ENCODE data around the gene TENT4A. TPM values are rescaled to one million over a fixed set of nuclear protein-coding genes. Genes with fewer than 3 reads are reported as not detected.

Gene TENT4A
- total and polyA plus RNA-seq, 10 of the 15 experiments (the other 5 are each of a cell fraction or from before 2014, with no cell fraction given), result 1.4 to 30.6 (median 12.5) TPM

DNA sequence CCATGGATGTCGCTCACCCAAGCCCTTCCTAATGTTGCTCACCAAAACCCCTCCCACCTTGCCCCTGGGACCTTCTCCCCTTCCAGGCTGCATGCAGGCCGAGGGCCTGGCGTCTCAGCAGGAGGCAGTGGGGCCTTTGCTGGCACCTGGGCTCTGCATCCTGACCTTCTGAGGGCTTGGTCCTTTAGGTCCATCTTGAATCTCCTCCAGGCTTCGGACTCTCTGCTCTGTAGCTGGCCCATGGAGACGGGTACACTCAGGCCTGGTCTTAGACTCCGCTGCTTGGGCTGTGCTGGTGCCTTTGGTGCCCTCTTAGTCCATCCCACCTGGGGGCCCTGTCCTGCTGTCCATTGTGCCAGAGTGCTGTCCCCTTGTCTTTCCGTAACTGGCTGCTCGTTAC lies 14.0 kb downstream of the TENT4A start:
- peak overlapping the region; percentile 84 for H3K27ac ChIP-seq (ENCODE audit: control insufficient read depth, insufficient read depth)
- no peaks in the 10 kb centered on the region for H3K27me3 ChIP-seq (replicated peaks in 1 of 2; ENCODE audit: control insufficient read depth in 2 of 2, insufficient read depth in 2 of 2, low read length in 1 of 2)
- intact Hi-C loops (cut with micrococcal nuclease; ENCODE audit: unreplicated experiment) (no loop called here), in situ Hi-C loops (cut with MboI) (no loop called here)
- no TSS peak for BruUV-seq (replicated peaks)
- CTCF ChIA-PET, result interaction anchor here (2.5 to 2.6 kb wide), 2 partner anchors 9 to 18 kb away, joined by 9 to 10 read pairs; no protein-coding TSS in a partner anchor
- DNase-seq (ENCODE audit: low read depth, low spot score), result no peak
- H3K79me2 ChIP-seq (ENCODE audit: control insufficient read depth, insufficient read depth, low read length), result peaks cover 98% of the 10 kb centered on the region
- no peak for FAIRE-seq
- H3K4me3 ChIP-seq, result no peak overlapping the region
- peaks cover 7 to 12% of the 10 kb centered on the region in 2 experiments; a peak in 3 of 4 replicates for H3K36me3 ChIP-seq (ENCODE audit: control insufficient read depth in 2 of 2, insufficient read depth in 2 of 2, low read length in 1 of 2)
- no peaks in the 10 kb centered on the region for H4K20me1 ChIP-seq (ENCODE audit: control insufficient read depth, insufficient read depth)
- peak overlapping the region; percentile 85 for H3K4me2 ChIP-seq (ENCODE audit: control insufficient read depth, insufficient read depth)
- no peaks in the 10 kb centered on the region for H3K9me3 ChIP-seq (replicated peaks; ENCODE audit: control insufficient read depth, insufficient read depth, low read length)
- POLR2A ChIA-PET, result interaction anchor here (4.9 to 5.4 kb wide), 2 partner anchors 9 to 10 kb away, joined by 26 to 35 read pairs; no protein-coding TSS in a partner anchor
- ATAC-seq, result no peak
- RAD21 ChIA-PET (ENCODE audit: unreplicated experiment), result interaction anchor here (1.3 to 5.3 kb wide), 4 partner anchors 10 to 95 kb away, joined by 3 to 32 read pairs (median 26); partner anchors contain the start of genes NSUN2 and SRD5A1
- 97% methylated on average over 8 of the region's 8 CpGs for WGBS (ENCODE audit: insufficient coverage, insufficient replicate concordance, low lambda C conversion rate, missing lambda C conversion rate)
- peak overlapping the region; percentile 55 for H3K9ac ChIP-seq (ENCODE audit: control insufficient read depth, insufficient read depth, low read length)
- H2AFZ ChIP-seq (ENCODE audit: control insufficient read depth, low read depth, low read length), result no peak overlapping the region
- SMC1A ChIA-PET (ENCODE audit: uncharacterized antibody, unreplicated experiment), result interaction anchor here (1.3 to 4.8 kb wide), 5 partner anchors 10 to 94 kb away, joined by 5 to 41 read pairs (median 9); partner anchors contain the start of genes NSUN2 and SRD5A1
- peaks cover 63% of the 10 kb centered on the region for H3K4me1 ChIP-seq (ENCODE audit: control insufficient read depth, insufficient read depth, low read length)
- TF ChIP-seq BCL11A (IDR thresholded peaks at IDR 0.05; ENCODE audit: low read depth, low read length) (no peak), CHD1 (IDR thresholded peaks at IDR 0.05; ENCODE audit: low read depth, low read length) (no peak), MXI1 (IDR thresholded peaks at IDR 0.05; ENCODE audit: low read depth, low read length) (no peak), NFYA (IDR thresholded peaks at IDR 0.05; ENCODE audit: borderline replicate concordance, low read depth, low read length) (no peak), TARDBP (IDR thresholded peaks at IDR 0.05; ENCODE audit: borderline replicate concordance) (no peak), SIN3A (IDR thresholded peaks at IDR 0.05; ENCODE audit: low read depth, low read length) (no peak), HCFC1 (IDR thresholded peaks at IDR 0.05; ENCODE audit: low read length) (no peak), CHD4 (IDR thresholded peaks at IDR 0.05) (no peak), NFXL1 (IDR thresholded peaks at IDR 0.05; ENCODE audit: borderline replicate concordance) (no peak), TCF12 (IDR thresholded peaks at IDR 0.05; ENCODE audit: low read depth, low read length) (no peak), TBL1XR1 (IDR thresholded peaks at IDR 0.05; ENCODE audit: low read depth, low read length) (no peak)
